Skin epidermis (tissue), 12 donors: ENCODE data around the gene SPINK8.
"Not testable (repeated sequence)": the region's sequence is repeated elsewhere in the genome, so short reads cannot be mapped to it uniquely, and the experiment has no call there.

ENCODE experiments used
- H3K27ac ChIP-seq, 21 experiments: fragments of 200-600 bp; sonication (generic) in 11 of 21; one replicate each; pipeline ENCODE4 v1.5.0; 2020; ENCODE audit warnings: mild to moderate bottlenecking in 3 of 21, inconsistent platforms in 2 of 21, moderate library complexity in 2 of 21
- H3K4me3 ChIP-seq, 7 experiments: fragments of 200-600 bp; sonication (generic) in 2 of 7; one replicate each; pipeline ENCODE4 v1.5.0; 2020; ENCODE audit warnings: inconsistent platforms in 2 of 7, mild to moderate bottlenecking in 2 of 7, moderate library complexity in 1 of 7

Gene SPINK8

GRCh38 chr3:48285675-48286074, 47.8 kb downstream of the SPINK8 start:
- Histone ChIP-seq H3K4me3 (no peak overlapping the region), H3K27ac (no peak overlapping the region)

DNA sequence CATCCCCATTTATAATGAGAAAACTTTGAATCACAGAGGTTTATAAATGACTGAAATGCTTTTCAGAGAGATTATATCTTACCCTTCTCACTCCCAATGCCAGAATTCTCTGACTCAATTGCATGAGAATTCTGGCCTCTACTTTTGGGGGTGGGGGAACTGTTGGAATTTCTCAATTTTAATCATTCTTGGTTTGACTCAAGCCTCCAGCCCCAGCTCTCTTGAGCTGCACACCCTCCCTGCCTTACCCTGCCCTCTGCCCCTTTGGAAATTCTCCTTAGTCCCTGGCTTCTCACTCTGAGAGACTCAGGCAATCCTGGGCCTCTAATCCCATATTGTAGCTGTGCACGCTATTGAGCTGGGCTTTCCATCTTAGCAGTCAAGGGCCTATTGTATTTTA, 48.3 kb downstream of the SPINK8 start:
- Histone ChIP-seq H3K27ac (no peak overlapping the region), H3K4me3 (no peak overlapping the region)

DNA sequence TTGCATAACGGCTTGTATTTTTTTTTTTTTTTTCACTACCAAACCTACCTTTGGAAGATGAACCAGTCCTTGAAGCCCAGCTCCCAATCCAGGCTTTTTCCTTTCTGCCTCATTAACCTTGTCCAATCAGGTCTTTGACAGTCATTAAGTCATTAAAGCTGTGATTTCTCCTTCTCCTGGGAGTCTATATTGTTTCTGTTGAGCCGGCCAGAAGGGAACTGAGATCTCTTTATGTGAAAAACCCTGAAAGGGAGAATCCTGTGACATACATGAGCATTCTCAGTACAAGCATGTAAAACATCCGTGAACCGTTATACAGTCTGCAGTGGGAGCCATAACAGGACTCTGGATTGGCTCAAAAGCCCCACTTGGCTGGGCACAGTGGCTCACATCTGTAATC, 52.6 kb downstream of the SPINK8 start:
- Histone ChIP-seq H3K27ac (no peak overlapping the region), H3K4me3 (no peak overlapping the region)

DNA sequence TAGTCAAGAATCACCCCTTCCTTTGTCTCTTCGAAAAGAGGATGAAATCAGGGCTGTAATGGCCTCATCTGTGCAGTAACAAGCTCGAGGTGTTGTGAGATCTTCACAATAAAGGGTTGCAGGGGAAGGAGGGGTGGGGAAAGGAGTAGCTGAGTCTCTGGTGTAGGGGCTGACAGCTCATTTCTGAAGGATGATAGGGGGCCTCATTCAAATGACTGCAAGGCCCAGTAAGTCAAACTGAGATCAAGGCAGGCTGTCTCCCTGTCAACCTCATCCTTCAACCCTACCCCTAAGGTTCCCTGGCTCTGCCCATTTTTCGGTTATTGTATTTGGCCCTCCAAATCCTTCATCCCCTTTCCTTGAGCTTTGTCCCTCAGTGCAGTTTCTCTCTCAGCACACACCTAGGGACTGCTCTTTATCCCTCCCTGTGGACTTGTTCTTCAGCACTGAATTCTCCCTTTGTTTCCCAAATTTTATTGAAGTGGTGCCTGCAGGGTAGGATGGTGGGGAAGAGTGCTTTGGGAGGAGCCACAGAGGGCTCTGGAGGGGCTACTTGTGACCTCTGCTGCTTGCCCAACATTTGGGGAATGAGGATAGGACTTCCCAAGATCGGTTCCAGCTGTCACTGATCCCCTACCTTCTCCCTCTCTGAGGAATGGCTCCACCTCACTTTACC, 54.4 kb downstream of the SPINK8 start:
- Histone ChIP-seq H3K27ac (no peak overlapping the region), H3K4me3 (no peak overlapping the region)

- H3K27ac ChIP-seq: no peak overlapping the region
- no peak overlapping the region for H3K4me3 ChIP-seq
Observed at GRCh38 chr3:48276911-48277641, 56.4 kb downstream of the SPINK8 start.

- H3K4me3 ChIP-seq: no peak overlapping the region
- no peak overlapping the region for H3K27ac ChIP-seq
Observed at GRCh38 chr3:48275287-48276027, 58.0 kb downstream of the SPINK8 start.

DNA sequence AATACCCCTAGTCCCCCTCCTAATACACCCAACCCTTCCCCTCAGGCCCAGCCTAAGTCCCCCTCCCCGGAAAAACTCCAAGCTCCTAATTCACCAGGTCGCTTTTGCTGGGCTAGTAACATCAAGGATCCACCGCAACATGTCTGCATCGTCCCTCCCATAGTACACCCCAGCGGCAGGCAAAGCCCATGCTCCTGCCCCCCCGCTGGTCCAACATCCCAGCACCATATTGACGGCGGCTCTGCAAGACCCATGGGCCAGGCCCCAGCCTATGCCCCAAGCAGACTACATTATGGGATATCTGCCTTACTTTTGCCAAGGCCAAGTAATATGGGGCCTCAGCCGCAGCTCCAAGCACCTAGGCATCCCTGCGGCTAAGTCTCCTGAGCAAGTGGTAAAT, 59.0 kb downstream of the SPINK8 start:
- Histone ChIP-seq H3K27ac (no peak overlapping the region), H3K4me3 (no peak overlapping the region)

DNA sequence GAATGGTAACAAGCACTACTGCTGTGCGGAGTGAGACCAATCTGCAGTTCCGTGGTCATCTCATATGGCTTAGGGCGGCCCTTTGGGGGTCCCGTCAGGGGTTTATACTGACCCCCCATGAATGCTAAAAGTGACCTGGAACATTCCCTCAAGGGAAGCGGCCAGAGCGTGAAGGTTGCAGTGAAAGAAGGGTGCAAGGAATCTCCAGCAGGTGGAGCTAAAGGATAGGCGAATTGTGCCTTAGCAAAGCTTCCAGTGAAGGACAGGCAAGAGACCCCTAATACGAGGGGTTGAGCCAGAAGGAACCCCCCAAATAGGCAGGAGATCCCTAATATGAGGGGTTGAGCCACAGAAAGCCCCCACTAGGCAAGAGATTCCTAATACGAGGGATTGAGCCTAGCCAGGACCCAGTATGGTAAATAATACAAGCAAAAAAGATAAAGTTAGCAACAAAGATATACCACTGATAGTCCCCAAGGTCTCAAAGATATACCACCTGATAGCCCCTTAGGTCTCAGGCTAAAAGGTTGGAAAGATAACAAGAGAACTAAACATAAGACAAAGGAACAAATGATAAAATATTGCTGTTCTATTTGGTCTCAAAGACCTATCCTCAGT, 59.8 kb downstream of the SPINK8 start:
- no peak overlapping the region for H3K4me3 ChIP-seq

DNA sequence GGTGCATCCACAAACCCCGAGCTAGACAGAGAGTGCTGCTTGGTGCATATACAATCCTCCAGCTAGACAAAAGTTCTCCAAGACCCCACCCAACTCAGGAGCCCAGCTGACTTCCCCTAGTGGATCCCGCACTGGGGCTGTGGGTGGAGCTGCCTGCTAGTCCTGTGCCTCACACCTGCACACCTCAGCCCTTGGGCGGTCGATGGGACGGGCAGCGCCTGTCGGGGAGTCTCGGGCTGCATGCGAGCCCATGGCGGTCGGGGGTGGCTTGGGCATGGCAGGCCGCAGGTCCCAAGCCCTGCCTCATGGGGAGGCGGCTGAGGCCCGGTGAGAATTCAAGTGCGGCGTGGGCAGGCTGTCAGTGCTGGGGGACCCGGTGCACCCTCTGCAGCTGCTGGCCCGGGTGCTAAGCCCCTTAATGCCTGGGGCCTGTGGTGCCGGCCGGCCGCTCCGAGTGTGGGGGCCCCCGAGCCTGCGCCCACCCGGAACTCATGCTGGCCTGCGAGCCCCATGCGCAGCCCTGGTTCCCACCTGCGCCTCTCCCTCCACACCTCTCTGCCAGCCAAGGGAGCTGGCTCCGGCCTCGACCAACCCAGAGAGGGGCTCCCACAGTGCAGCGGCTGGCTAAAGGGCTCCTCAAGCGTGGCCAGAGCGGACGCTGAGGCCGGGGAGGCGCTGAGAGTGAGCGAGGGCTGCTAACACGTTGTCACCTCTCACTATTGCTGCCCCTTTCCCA, 61.5 kb downstream of the SPINK8 start:
- no peak overlapping the region for H3K4me3 ChIP-seq
- H3K27ac ChIP-seq: no peak overlapping the region

More for the DNA sequence above, 59.8 kb downstream of the SPINK8 start:
- no peak overlapping the region for H3K27ac ChIP-seq

DNA sequence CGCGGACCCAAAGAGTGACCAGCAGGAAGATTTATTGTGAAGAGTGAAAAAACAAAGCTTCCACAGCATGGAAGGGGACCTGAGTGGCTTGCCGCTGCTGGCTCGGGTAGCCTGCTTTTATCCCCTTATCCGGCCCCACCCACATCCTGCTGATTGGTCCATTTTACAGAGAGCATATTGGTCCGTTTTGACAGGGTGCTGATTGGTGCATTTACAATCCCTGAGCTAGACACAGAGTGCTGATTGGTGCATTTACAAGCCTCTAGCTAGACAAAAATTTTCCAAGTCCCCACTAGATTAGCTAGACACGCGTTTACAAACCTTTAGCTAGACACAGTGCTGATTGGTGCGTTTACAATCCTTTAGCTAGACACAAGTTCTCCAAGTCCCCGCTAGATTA, 62.2 kb downstream of the SPINK8 start:
- H3K27ac ChIP-seq, H3K4me3 ChIP-seq: not testable (repeated sequence)

GRCh38 chr3:48270306-48270705, 63.2 kb downstream of the SPINK8 start:
- Histone ChIP-seq H3K27ac (peak overlapping the region in 5 of 21 experiments; percentile 1 to 89 (median 83)), H3K4me3 (no peak overlapping the region)

GRCh38 chr3:48269592-48269991, 63.9 kb downstream of the SPINK8 start:
- H3K4me3 ChIP-seq: no peak overlapping the region

DNA sequence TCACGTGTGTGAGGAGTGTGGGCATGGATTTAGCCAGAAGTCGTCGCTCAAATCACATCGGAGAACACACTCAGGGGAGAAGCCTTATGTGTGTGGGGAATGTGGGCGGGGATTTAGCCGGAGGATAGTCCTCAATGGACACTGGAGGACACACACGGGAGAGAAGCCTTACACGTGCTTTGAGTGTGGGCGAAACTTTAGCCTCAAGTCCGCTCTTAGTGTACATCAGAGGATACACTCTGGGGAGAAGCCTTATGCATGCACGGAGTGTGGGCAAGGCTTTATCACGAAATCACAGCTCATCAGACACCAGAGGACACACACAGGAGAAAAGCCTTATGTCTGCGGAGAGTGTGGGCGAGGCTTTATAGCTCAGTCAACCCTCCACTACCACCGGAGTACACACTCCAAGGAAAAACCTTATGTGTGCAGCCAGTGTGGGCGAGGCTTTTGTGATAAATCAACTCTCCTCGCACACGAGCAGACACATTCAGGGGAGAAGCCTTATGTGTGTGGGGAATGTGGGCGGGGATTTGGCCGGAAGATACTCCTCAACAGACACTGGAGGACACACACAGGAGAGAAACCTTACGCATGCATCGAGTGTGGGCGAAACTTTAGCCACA, 64.4 kb downstream of the SPINK8 start:
- Histone ChIP-seq H3K4me3 (peak overlapping the region in 1 of 7 experiments; percentile 16), H3K27ac (peak overlapping the region in 20 of 21 experiments; percentile 60 to 90 (median 82))

More at GRCh38 chr3:48269592-48269991, 63.9 kb downstream of the SPINK8 start:
- peak overlapping the region in 17 of 21 experiments; percentile 65 to 90 (median 83) for H3K27ac ChIP-seq

DNA sequence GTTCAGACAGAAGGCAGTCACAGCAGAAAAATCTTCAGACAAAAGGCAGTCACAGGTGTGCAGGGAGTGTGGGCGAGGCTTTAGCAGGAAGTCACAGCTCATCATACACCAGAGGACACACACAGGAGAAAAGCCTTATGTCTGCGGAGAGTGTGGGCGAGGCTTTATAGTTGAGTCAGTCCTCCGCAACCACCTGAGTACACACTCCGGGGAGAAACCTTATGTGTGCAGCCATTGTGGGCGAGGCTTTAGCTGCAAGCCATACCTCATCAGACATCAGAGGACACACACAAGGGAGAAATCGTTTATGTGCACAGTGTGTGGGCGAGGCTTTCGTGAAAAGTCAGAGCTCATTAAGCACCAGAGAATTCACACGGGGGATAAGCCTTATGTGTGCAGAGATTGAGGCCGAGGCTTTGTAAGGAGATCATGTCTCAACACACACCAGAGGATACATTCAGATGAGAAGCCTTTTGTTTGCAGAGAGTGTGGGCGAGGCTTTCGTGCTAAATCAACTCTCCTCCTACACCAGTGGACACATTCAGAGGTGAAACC, 65.0 kb downstream of the SPINK8 start:
- H3K4me3 ChIP-seq: peak overlapping the region in 1 of 7 experiments; percentile 16
- peak overlapping the region in 20 of 21 experiments; percentile 60 to 90 (median 82) for H3K27ac ChIP-seq

DNA sequence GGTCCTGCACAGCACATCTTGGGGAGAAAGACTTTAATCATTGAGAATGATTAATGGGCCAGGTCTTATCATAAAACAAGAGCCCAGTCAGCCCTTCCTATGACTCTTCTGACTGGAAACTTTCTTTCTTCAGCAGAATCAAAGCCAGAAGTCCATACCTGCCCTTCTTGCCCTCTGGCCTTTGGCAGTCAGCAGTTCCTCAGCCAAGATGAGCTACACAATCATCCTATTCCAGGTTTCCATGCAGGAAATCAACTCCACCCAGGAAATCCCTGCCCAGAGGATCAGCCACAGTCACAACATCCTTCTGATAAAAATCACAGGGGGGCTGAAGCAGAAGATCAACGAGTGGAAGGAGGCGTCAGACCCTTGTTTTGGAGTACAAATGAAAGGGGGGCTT, 65.7 kb downstream of the SPINK8 start:
- H3K4me3 ChIP-seq: no peak overlapping the region

DNA sequence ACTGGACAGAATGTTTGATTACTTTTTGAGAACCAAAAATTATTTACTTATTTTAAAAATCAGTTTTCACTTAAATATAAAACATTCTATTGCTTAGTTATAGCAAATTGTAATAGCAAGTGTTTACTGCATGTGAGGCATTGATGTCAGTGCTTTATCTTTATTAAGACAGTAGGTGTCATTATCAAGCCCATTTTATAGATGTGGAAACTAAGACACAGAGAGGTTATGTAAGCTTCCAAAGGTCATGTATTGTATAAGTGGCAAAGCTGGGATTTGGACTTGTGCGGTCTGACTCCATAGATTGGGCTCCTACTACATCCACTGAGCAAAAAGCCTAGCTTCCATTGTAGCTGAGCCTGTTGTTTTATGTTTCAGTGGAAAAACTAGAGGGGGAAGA, 74.9 kb downstream of the SPINK8 start:
- Histone ChIP-seq H3K27ac (no peak overlapping the region), H3K4me3 (no peak overlapping the region)

More for the DNA sequence above, 65.7 kb downstream of the SPINK8 start:
- peak overlapping the region; percentile 7 to 90 (median 78) for H3K27ac ChIP-seq
